ENCODE measurements around the gene C2CD4B. TPM values are rescaled to one million over a fixed set of nuclear protein-coding genes. Genes with fewer than 3 reads are reported as not detected.
A peak's percentile ranks its signal among the peaks of the same experiment; 100 is the strongest.

C2CD4B gene
- total RNA-seq, 3 donors from 2014 or later = 1.5 to 3.7 (median 3.2) TPM

DNA sequence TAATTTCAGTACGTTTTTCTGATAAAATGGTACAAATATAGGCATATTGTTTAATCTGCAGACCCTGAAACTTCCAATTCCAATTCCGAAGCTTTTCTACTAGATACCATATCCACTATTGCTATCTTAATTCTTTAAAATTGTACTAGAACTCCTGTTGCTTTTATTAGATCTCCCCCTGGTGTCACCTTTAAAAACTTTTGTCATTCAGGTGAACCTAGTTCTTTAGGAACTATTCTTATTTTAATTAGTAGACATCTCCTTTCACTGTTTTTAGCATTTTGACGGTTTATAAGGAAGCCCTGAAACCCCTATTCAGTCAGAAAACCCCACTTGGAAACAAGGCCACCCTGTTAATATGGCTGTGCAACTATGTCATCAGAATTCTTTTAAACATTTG is 22.3 kb downstream of the C2CD4B start:
- no peak overlapping the region for H3K4me3 ChIP-seq
- ATAC-seq (no peak), DNase-seq (no peak)
- no peaks in the 10 kb centered on the region for H3K9me3 ChIP-seq
- TF ChIP-seq, protein P1, sequence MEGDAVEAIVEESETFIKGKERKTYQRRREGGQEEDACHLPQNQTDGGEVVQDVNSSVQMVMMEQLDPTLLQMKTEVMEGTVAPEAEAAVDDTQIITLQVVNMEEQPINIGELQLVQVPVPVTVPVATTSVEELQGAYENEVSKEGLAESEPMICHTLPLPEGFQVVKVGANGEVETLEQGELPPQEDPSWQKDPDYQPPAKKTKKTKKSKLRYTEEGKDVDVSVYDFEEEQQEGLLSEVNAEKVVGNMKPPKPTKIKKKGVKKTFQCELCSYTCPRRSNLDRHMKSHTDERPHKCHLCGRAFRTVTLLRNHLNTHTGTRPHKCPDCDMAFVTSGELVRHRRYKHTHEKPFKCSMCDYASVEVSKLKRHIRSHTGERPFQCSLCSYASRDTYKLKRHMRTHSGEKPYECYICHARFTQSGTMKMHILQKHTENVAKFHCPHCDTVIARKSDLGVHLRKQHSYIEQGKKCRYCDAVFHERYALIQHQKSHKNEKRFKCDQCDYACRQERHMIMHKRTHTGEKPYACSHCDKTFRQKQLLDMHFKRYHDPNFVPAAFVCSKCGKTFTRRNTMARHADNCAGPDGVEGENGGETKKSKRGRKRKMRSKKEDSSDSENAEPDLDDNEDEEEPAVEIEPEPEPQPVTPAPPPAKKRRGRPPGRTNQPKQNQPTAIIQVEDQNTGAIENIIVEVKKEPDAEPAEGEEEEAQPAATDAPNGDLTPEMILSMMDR (IDR thresholded peaks at IDR 0.05) = no peak
- no peaks in the 10 kb centered on the region for H3K36me3 ChIP-seq (ENCODE audit: low read depth)
- intact Hi-C loops (cut with DNase I, micrococcal nuclease) = no loop called here
- peaks cover 12% of the 10 kb centered on the region for H3K4me1 ChIP-seq (ENCODE audit: low read depth)

- TF ChIP-seq, protein P1 (IDR thresholded peaks at IDR 0.05) = no peak
- H3K36me3 ChIP-seq (ENCODE audit: low read depth) = no peaks in the 10 kb centered on the region
- H3K4me1 ChIP-seq (ENCODE audit: low read depth) = peaks cover 12% of the 10 kb centered on the region
- intact Hi-C loops (cut with DNase I, micrococcal nuclease) = no loop called here
- H3K4me3 ChIP-seq = no peak overlapping the region
- ATAC-seq (peak; percentile 93), DNase-seq (peak in 1 of 3 donors; percentile 54)
- H3K9me3 ChIP-seq = no peaks in the 10 kb centered on the region
Measured at GRCh38 chr15:62141643-62142588, 23.2 kb downstream of the C2CD4B start.

DNA sequence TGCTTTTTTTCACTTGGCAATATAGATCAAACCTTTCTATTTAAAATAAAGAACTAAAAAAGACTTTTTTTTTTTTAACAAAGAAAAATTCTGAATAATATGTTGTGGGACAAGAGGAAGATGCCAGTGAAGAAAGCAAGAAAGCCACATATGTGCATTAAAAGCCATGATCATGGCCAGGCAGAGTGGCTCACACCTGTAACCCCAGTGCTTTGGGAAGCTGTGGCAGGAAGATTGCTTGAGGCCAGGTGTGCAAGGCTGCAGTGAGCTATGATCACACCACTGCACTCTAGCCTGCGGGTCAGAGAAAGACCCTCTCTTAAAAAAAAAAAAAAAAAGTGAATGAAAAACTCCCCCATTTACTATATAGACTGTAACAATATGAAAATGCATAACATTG is 23.9 kb downstream of the C2CD4B start:
- intact Hi-C loops (cut with DNase I, micrococcal nuclease) = no loop called here
- ATAC-seq = no peak
- DNase-seq = no peak
- Histone ChIP-seq H3K4me1 (ENCODE audit: low read depth) (peaks cover 12% of the 10 kb centered on the region), H3K36me3 (ENCODE audit: low read depth) (no peaks in the 10 kb centered on the region), H3K4me3 (no peak overlapping the region), H3K9me3 (no peaks in the 10 kb centered on the region)
- TF ChIP-seq, protein P1 (IDR thresholded peaks at IDR 0.05) = no peak

DNA sequence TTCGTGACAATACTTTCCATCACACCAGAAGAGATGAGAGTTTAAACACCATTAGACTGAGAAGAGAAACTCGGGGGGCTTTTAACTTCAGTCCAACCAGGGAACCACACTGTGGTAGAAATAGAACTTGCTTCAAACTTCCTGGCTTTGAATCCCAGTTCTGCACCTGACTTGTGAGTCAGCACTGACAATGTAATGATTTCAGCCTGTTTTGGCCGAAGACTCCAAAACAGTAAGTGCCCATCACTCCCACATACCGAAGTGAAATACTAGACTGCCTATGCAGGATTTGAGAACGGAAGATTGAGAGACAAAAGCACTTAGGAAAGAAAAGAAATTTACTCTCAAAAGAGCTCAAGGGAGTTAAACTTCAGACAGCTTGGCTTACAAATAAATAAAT is 27.0 kb downstream of the C2CD4B start:
- H3K4me3 ChIP-seq = no peak overlapping the region
- TF ChIP-seq, protein P1 (IDR thresholded peaks at IDR 0.05) = no peak
- no peaks in the 10 kb centered on the region for H3K9me3 ChIP-seq
- ATAC-seq (no peak), DNase-seq (no peak)
- intact Hi-C loops (cut with DNase I, micrococcal nuclease) = no loop called here
- H3K4me1 ChIP-seq (ENCODE audit: low read depth) = peaks cover 15% of the 10 kb centered on the region
- no peaks in the 10 kb centered on the region for H3K36me3 ChIP-seq (ENCODE audit: low read depth)

GRCh38 chr15:62136911-62137865 is 27.9 kb downstream of the C2CD4B start:
- Histone ChIP-seq H3K9me3 (no peaks in the 10 kb centered on the region), H3K4me3 (no peak overlapping the region), H3K36me3 (ENCODE audit: low read depth) (no peaks in the 10 kb centered on the region), H3K4me1 (ENCODE audit: low read depth) (peaks cover 11% of the 10 kb centered on the region)
- ATAC-seq (no peak), DNase-seq (no peak)
- intact Hi-C loops (cut with DNase I, micrococcal nuclease) = no loop called here
- TF ChIP-seq, protein P1 (IDR thresholded peaks at IDR 0.05) = no peak
